ENCODE data around the gene PDCD1. TPM values are rescaled to one million over a fixed set of nuclear protein-coding genes. Genes with fewer than 3 reads are reported as not detected.

PDCD1 gene
- total RNA-seq, 1 experiment from 2014 or later = 0.22 TPM

- TF ChIP-seq REST (IDR thresholded peaks at IDR 0.05; ENCODE audit: low read depth) = no peak
Measured at GRCh38 chr2:241813644-241814392, 44.9 kb downstream of the PDCD1 start (continued).

- ATAC-seq (no peak), DNase-seq (ENCODE audit: low read depth, low spot score) (no peak)
- TF ChIP-seq ZBTB33 (IDR thresholded peaks at IDR 0.05; ENCODE audit: extremely low read depth, insufficient replicate concordance, low read length) (no peak), CEBPB (IDR thresholded peaks at IDR 0.05; ENCODE audit: low read depth) (no peak), EZH2 (IDR thresholded peaks at IDR 0.05) (no peak), TCF7L2 (IDR thresholded peaks at IDR 0.05; ENCODE audit: borderline replicate concordance, extremely low read depth, insufficient read depth, insufficient read length) (no peak), SRF (IDR thresholded peaks at IDR 0.05; ENCODE audit: low read depth) (no peak), EZH2phosphoT487 (IDR thresholded peaks at IDR 0.05; ENCODE audit: borderline replicate concordance) (no peak), MAX (IDR thresholded peaks at IDR 0.05) (no peak), POLR2AphosphoS5 (IDR thresholded peaks at IDR 0.05; ENCODE audit: low read depth, low read length) (no peak), JUND (IDR thresholded peaks at IDR 0.05) (no peak), YY1 (IDR thresholded peaks at IDR 0.05; ENCODE audit: extremely low read depth, insufficient replicate concordance, low read depth, low read length) (no peak), CTCF (IDR thresholded peaks at IDR 0.05 in 2 of 3, conservative IDR thresholded peaks at IDR 0.05 in 1 of 3; ENCODE audit: borderline replicate concordance in 1 of 3, insufficient read depth in 1 of 3, low read depth in 2 of 3, low read length in 2 of 3) (no peak), FOSL1 (IDR thresholded peaks at IDR 0.05; ENCODE audit: low read depth) (no peak)
- Histone ChIP-seq H3K79me2 (ENCODE audit: insufficient read depth, low read length) (no peaks in the 10 kb centered on the region), H3K4me2 (ENCODE audit: low read length) (no peak overlapping the region), H4K20me1 (ENCODE audit: insufficient read depth) (no peaks in the 10 kb centered on the region), H3K9me2 (ENCODE audit: insufficient read depth) (no peaks in the 10 kb centered on the region), H3K4me3 (replicated peaks in 1 of 2; ENCODE audit: low read depth in 1 of 2, low read length in 2 of 2) (no peak overlapping the region), H3K27ac (ENCODE audit: low read depth, low read length) (no peak overlapping the region), H3K9me3 (ENCODE audit: control insufficient read depth in 1 of 2, insufficient read depth in 1 of 2, low read depth in 1 of 2, low read length in 2 of 2) (no peaks in the 10 kb centered on the region), H3K27me3 (ENCODE audit: insufficient read depth, low read length) (no peaks in the 10 kb centered on the region), H3K9ac (ENCODE audit: low read length) (no peak overlapping the region), H2AFZ (ENCODE audit: low read depth, low read length, poor library complexity, severe bottlenecking) (no peak overlapping the region), H3K4me1 (ENCODE audit: control insufficient read depth in 1 of 2, insufficient read depth in 2 of 2, low read length in 2 of 2) (no peaks in the 10 kb centered on the region), H3K36me3 (ENCODE audit: control insufficient read depth in 1 of 2, insufficient read depth in 2 of 2, low read length in 2 of 2) (no peaks in the 10 kb centered on the region)
- CTCF ChIA-PET = no interaction called here
- POLR2A ChIA-PET = no interaction called here
- no TSS peak for BruUV-seq (replicated peaks)
- intact Hi-C loops (cut with micrococcal nuclease) = no loop called here
- RAD21 ChIA-PET (ENCODE audit: low non-redundant PET in 1 of 2, low total read pairs in 2 of 2, uncharacterized antibody in 2 of 2, unreplicated experiment in 2 of 2) = no interaction called here
Measured at GRCh38 chr2:241812730-241813643, 45.7 kb downstream of the PDCD1 start.

All from HCT116 (cell line).